Measurements from ENCODE around the gene FBXW4. TPM values are rescaled to one million over a fixed set of nuclear protein-coding genes. Genes with fewer than 3 reads are reported as not detected.

The FBXW4 gene
- total and polyA plus RNA-seq, 9 of the 15 experiments (the other 6 are each of a cell fraction or from before 2014, with no cell fraction given): 1.0 to 10.6 (median 5.4) TPM

DNA sequence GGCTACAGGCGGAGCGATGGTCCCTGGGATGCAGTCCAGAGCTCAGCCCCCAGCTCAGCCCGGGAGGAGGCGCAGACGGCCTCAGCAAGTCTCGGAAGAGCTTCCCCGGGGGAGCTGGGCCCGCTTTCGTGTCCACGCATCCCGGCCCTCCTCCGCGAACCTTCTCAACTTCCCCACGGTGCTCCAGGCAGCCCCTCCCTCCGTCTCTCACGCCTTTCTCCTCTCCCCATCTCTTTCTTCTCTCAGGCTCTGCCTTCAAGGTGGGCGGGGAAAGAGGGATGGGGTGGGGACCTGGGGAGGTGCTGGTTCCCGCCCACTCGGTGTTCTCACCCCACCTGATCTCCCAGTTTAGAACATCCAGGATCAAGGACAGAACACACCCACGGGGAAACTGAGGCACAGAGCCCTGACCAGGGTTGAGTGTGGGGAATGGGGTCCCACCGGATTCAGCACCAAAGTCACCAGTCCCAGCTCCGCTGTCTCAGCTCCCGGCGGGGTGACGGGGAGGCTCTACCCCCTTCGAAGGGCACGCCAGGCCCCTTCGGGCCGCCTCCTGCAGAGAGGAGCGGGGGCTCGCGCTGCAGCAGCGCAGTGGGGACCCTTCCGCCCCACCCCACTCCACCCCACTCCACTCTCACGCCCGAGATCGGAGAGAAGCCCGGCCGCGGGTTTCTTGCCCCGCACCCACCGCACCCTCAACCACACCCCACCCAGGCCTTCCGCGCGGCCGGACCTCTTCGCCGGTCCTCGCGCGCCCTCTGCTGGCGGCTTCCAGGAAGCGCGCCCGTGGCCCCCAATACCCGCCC is 125.1 kb downstream of the FBXW4 start (continued):
- TF ChIP-seq RB1 (IDR thresholded peaks at IDR 0.05; ENCODE audit: low read depth) (peak; percentile 63), EGR1 (conservative IDR thresholded peaks at IDR 0.05) (0 out of 2 replicates have a peak, but pooled peaks have one; percentile 17), NCOA6 (IDR thresholded peaks at IDR 0.05) (peak; percentile 22; the same call in 1 of the 2 replicates), POLR2G (IDR thresholded peaks at IDR 0.05; ENCODE audit: low read depth, low read length) (peak; percentile 55), PHF8 (IDR thresholded peaks at IDR 0.05; ENCODE audit: borderline replicate concordance, low read length) (peak; percentile 34; the same call in 1 of the 2 replicates), SMC3 (conservative IDR thresholded peaks at IDR 0.05; ENCODE audit: insufficient read depth, low read depth, low read length) (peak; percentile 67), HDAC1 (IDR thresholded peaks at IDR 0.05) (peak in 1 of 2 experiments; percentile 28; a peak in 1 of 4 replicates), FOXM1 (IDR thresholded peaks at IDR 0.05; ENCODE audit: low read depth) (no peak), FOXM1 (CRISPR knock-in tag; IDR thresholded peaks at IDR 0.05; ENCODE audit: low read depth) (no peak), CREM (IDR thresholded peaks at IDR 0.05; ENCODE audit: low read depth) (0 out of 2 replicates have a peak, but pooled peaks have one; percentile 4), RBFOX2 (IDR thresholded peaks at IDR 0.05; ENCODE audit: low read depth, low read length) (no peak), CXXC5 (CRISPR knock-in tag; IDR thresholded peaks at IDR 0.05) (0 out of 2 replicates have a peak, but pooled peaks have one; percentile 19), ZNF263 (CRISPR knock-in tag; IDR thresholded peaks at IDR 0.05; ENCODE audit: borderline replicate concordance) (peak; percentile 54; the same call in 1 of the 2 replicates), L3MBTL2 (IDR thresholded peaks at IDR 0.05) (peak; percentile 18; the same call in 1 of the 2 replicates), ZFX (CRISPR knock-in tag; IDR thresholded peaks at IDR 0.05) (peak; percentile 34; the same call in 1 of the 2 replicates)
- TF ChIP-seq, protein P1, sequence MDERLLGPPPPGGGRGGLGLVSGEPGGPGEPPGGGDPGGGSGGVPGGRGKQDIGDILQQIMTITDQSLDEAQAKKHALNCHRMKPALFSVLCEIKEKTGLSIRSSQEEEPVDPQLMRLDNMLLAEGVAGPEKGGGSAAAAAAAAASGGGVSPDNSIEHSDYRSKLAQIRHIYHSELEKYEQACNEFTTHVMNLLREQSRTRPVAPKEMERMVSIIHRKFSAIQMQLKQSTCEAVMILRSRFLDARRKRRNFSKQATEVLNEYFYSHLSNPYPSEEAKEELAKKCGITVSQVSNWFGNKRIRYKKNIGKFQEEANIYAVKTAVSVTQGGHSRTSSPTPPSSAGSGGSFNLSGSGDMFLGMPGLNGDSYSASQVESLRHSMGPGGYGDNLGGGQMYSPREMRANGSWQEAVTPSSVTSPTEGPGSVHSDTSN (CRISPR knock-in tag; IDR thresholded peaks at IDR 0.05; ENCODE audit: low read depth): no peak
- TF ChIP-seq, protein P1 (tag; conservative IDR thresholded peaks at IDR 0.05; ENCODE audit: low read depth): no peak
- TF ChIP-seq, protein P2, sequence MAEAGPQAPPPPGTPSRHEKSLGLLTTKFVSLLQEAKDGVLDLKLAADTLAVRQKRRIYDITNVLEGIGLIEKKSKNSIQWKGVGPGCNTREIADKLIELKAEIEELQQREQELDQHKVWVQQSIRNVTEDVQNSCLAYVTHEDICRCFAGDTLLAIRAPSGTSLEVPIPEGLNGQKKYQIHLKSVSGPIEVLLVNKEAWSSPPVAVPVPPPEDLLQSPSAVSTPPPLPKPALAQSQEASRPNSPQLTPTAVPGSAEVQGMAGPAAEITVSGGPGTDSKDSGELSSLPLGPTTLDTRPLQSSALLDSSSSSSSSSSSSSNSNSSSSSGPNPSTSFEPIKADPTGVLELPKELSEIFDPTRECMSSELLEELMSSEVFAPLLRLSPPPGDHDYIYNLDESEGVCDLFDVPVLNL (CRISPR knock-in tag; IDR thresholded peaks at IDR 0.05; ENCODE audit: low read depth): no peak
- TF ChIP-seq, protein P3, sequence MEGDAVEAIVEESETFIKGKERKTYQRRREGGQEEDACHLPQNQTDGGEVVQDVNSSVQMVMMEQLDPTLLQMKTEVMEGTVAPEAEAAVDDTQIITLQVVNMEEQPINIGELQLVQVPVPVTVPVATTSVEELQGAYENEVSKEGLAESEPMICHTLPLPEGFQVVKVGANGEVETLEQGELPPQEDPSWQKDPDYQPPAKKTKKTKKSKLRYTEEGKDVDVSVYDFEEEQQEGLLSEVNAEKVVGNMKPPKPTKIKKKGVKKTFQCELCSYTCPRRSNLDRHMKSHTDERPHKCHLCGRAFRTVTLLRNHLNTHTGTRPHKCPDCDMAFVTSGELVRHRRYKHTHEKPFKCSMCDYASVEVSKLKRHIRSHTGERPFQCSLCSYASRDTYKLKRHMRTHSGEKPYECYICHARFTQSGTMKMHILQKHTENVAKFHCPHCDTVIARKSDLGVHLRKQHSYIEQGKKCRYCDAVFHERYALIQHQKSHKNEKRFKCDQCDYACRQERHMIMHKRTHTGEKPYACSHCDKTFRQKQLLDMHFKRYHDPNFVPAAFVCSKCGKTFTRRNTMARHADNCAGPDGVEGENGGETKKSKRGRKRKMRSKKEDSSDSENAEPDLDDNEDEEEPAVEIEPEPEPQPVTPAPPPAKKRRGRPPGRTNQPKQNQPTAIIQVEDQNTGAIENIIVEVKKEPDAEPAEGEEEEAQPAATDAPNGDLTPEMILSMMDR (IDR thresholded peaks at IDR 0.05 in 2 of 3, conservative IDR thresholded peaks at IDR 0.05 in 1 of 3; ENCODE audit: insufficient read depth in 2 of 3, low read depth in 1 of 3, low read length in 3 of 3): peak; percentile 34 to 78 (median 60); a peak in 5 of 6 replicates
- TF ChIP-seq, protein P4, sequence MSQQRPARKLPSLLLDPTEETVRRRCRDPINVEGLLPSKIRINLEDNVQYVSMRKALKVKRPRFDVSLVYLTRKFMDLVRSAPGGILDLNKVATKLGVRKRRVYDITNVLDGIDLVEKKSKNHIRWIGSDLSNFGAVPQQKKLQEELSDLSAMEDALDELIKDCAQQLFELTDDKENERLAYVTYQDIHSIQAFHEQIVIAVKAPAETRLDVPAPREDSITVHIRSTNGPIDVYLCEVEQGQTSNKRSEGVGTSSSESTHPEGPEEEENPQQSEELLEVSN (IDR thresholded peaks at IDR 0.05; ENCODE audit: borderline replicate concordance in 1 of 2, extremely low read depth in 1 of 2, insufficient read depth in 1 of 2, insufficient read length in 1 of 2, low read depth in 1 of 2, low read length in 1 of 2, poor library complexity in 1 of 2, severe bottlenecking in 1 of 2): peak in 1 of 2 experiments; percentile 12

Measured in K562 (cell line).